Activated T-cell treated with anti-CD3 and anti-CD28 coated beads for 1 hour (primary cell): ENCODE results near the gene ZNF286A.
"Not testable (repeated sequence)": the region's sequence is repeated elsewhere in the genome, so short reads cannot be mapped to it uniquely, and the experiment has no call there.

Experiments used
- DNase-seq: peaks from one replicate; pipeline ENCODE4 v3.0.0-alpha.2; 2020; ENCODE audit warnings: low read depth

ZNF286A gene

DNA sequence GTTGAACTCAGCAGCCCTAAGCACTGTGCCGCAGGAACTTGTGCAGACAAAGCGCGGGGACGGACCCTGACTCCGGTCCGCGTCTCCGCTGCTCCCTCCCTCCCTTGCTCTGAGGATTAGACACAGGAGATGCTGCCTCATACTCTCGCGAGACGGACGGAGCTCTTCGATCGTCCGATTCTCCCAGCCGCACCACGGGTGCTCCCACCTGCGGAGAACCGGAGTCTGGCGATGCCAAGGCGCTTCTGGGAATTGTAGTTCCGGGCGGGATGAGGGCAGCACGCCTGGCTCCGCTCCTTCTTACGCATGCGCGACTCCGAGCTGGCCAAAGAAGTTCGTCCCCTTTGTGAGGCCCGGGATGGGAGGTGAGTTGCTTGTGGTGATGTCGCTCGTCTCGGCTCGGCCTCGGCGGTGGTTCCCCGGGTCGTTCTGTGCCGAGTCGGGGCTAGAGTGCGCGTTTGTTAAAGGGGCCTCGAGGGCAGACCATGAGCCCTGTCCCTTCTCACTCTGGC, at the start of gene ZNF286A:
TSS of gene ZNF286A (plus strand) at position 340 of the 512 bp plus-strand sequence. CDS start 578 bp downstream, outside the sequence.
- DNase-seq: peak; percentile 85

DNA sequence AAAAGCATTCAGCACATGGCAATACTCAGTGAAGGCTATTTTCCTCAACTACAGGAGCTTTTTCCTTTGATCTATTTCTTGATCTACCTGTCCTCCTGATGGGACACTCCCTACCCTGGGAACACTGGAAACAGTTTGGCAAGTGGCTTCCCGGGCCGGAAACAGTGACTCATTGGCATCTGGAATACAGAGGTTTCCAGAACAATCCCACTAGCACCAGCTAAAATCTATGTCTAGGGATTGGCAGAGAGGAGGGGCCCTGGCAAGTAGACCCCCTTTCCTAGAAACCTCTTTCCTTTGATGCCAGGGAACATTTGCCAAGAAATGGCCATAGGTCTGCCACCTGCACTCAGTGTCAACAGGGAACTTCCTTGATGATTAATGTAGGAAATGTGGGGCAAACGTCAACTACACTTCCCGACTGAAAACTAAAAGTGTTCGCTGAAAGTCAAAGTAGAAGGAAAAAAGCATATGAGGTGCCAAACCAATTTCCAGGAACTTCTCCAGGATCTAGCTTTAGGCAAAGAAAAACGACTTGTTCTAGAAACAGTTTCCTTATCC, 49.6 kb upstream of the ZNF286A start:
- no peak for DNase-seq

DNA sequence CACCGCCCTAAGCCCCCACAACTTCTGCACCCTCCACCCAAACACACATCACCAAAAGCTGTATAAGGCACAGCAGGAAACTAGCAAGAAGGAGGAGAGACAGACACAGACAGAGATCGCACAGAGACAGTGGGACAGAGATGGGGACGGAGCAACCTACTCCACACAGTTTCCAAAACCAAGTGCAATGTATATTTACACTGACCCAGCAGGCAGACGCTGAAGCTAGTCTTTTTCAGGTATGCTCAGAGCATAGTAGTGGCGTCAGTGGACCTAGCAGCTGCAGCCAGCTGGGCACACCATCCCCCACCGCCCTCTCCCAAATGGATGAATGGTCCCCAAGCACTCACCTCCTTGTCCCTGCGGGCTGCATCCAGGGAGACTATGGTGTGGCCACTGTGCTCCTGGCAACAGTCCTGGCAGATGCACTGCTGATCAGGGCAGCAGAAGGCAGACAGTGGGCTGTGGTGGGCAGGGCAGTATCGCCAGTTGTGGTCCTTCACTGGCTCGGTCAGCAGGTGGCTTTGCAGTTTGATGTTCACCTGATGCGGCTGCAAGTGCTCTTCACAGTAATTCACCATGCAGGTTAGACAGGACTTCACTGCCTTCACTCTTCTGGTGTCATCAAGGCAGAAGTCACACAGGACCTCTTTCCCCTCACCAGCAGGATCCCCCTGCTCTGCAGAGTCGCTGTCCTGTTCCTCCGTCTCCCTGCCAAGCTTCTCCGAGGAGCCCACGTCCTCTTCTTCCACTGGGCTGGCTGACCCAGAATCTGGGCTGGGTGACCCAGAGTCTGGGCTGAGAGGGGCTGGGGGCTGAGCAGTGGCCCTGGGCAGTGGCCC, 48.6 kb upstream of the ZNF286A start:
- no peak for DNase-seq

DNA sequence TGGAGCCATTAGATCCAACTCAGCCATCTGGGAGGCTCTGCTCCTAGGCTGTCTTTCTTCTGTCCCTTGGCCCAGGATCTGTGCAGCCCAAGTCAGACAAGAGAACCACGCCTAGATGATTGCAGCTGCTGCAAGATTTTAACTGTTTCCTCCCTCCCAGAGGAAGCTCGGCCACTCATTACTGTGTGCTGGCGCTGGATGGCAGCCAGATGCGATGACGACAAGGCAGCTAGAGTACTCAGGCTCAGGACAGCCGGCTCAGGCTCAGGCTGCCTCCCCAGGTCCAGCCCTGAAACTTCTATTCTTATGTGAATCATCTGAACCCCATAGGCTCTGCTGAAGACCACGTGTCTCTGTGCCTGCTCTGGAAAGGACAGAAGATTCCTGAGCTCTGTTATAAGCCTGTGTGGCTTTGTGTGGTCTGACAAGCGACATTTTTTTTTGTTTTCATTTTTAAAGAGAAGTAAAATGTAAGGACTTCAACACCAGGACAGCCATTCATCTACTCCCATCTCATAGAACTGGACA, 47.9 kb upstream of the ZNF286A start:
- DNase-seq: no peak

DNA sequence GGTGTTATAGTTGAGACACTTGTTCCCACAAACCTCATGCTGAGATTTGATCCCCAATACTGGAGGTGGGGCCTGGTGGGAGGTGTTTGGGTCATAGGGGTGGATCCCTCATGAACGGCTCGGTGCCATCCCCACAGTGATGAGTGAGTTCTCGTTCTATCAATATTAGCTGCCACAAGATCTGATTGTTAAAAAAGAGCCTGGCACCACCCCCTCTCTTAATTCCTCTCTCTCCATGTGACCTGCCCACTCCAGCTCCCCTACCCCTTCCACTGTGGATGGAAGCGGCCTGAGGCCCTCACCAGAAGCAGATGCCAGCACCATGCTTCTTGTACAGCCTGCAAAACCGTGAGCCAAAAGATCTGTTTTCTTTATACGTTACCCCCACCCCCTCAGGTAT, 46.6 kb upstream of the ZNF286A start:
- DNase-seq: no peak

DNA sequence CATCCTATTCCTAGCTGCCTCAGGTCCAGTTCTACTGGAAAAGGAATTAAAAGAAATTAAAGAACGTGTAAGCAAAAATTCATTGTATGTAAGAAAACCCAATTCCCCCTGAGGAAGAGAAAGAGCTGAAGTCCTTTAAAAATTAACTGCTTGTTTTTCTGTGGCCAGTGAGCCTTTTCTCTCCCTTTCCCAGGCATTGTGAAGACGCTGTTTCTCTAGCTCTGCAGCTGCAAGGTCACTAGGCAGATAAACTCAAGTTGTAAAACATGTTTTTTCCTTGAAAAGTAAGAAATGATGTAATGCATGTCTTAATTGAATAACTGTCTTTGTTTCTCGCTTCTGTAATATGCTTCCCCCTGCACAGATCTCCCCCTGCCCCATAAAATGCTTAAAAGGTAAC, 45.2 kb upstream of the ZNF286A start:
- DNase-seq: not testable (repeated sequence)

DNA sequence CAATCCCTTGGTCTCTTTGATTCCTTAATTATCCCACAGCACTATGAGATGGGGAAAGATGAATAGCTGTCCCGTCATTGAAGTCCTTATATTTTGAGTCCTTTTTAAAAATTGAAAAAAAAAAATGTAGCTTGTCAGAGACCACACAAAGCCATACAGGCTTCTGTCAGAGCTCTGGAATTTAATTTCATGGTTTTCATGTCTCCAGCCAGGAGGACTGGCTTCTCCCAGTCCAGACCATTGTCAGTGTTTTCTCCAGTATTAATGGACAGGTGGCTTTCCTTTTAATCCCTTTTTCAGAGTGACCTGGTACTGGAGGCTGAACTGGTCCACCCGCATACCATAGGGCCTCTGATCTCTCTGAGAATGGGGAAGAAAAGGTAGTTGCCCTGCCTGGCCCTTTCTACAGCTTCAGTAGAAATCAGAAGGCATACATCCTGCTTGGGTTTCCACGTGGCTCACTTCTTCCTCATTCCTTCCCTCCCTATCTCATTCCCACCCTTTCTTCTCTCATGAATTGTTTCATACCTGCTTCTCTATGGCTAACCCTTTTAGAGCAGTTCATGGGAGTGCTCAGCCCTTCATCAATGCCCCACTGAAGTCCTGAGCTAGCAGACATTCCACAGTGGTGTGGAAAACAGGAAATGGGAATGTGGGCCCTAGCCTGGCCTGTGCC, 44.5 kb upstream of the ZNF286A start:
- DNase-seq: no peak

DNA sequence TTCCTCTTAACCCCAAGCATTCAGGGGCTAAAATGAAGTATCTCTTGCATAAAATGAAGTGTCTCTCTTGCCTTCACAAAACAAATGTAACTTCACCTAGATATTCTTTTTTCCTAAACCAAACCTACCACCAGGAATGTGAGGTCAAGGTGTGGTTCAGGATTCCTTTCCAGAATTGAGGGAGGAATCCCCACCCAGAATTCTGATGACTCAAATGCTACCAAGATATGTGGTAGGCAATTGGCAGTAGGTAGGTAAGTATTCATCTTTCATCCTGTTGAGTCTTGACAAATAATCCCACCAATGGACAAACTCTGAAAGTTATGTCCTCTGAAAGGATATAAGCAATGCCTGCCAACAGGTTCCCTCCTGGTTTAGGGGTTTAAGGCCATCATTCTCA, 41.7 kb upstream of the ZNF286A start:
- DNase-seq: no peak

DNA sequence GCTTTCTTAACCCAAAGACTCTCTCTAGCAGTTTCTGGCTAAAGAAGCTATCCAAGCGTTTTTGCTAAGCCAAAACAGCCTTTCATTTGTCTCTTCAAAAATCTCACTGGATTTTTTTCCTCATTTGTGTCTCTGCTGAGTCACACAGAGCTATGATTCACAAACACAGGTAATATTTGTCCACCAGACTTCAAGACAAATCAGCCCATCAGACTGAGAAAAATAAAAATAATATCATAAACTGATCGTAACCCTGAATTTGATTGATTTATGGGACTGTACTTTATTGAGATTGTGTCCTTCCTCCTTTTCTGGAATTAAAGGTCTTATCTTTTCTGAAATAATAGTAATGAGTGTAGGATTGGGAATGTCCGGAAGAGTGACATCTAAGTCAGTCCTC, 41.3 kb upstream of the ZNF286A start:
- no peak for DNase-seq

DNA sequence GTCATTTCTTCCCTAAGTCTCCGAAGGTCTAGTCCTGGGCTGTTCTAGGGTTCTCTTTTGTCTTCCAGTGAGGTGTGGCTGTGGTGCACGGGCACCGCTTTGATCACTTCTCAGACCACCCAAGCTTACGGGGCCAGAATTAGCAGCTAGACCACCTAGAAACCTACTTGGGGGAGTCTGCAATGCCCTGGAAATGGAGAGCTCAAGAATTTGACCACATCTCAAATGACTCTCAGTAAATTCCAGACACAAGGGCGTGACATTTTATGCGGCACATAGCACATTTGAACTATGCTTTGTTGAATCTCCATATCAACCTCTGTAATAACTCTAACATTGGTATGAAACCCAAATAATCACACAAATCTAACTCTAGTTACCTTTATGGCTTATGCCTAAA, 40.3 kb upstream of the ZNF286A start:
- DNase-seq: no peak

DNA sequence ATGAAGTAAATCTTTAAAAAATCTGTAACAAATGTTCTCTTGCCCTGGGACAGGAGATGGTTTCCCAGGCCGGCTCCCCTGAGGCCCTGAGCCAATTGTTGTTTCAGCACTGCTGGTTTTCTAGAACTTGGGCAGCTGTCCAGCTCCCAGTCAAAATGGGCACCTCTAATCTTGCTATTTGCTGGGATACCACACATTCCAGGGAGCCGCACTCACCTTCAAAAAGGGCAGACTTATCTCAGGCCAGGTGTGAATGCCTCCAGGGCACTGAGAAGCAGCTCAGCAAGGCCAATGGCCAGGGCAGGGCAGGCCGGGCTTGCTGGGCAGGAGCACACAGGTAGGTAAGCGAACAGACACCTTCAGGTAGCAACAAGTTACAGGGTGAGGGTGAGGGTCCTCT, 39.9 kb upstream of the ZNF286A start:
- DNase-seq: no peak

DNA sequence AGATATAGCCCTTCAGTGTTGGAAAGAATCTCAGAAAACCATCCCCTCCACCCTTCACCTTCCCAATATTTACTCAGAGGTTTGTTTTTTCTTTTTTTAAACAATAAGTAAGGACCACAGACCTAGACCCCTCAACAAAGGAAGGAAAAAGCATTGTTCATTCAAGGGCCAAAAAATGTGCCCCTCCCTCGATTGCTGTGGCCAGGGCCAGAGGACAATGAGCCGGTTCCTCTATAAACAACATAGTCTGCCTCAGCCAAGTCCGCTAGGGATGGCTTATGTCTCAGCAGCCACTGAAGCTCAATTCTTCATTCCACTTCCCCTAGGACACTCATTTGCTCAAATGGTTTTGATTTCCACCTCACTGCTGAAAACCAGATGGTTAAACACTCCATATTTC, 39.5 kb upstream of the ZNF286A start:
- DNase-seq: no peak

DNA sequence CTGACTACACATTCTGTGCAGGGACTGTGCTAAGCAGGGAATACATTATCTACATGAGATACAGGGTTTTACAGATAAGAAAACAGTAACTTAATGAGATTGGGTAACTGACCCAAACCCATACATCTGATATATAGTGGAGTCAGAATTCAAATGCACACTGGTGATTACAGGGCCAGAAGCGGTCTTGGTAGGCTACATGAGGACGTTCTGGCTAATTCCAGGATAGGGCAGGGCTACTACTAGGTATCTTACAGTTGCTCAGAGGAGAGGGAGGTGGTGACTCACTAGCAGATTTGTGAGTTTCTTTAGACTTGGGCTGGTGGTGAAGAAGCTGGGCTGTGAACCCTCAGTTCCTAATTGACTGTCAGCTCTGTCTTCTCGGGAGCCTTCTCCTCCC, 36.9 kb upstream of the ZNF286A start:
- DNase-seq: no peak

DNA sequence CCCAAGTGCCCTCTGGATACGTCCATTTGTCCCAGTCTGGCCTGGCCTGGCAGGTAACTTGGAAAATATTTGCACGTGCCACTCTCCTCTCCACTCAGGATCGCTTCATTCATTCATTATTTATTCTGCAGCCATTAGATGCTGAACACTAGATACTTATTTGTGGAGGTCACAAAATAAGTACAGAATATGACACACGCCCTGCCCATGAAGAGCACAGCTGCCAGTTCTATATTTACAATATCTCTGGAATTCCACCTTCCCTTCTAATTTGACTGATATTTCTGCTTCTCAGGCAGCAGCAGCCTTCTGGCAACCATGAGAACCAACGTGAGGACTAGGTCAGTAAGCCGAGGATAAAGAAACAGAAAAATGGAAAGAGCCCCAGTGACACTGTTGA, 36.4 kb upstream of the ZNF286A start:
- DNase-seq: no peak

DNA sequence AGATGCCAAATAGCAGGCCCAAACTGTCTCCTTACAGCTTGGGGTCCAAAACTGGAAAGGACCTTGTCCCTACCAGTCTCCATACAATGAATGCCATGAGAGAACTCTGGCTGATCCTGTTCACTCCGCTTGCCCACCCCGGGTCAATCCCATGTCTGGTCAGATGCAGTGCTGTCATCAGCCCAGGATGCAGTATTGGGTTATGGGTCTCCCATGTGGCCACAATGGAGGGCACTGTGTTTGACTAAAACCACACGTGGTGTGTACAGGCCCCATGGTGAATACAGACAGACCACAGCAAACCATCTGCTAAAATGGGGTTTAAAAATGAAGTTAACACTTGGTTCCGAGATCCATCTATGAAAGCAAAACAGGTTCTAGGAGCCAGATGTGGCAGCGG, 35.9 kb upstream of the ZNF286A start:
- no peak for DNase-seq

DNA sequence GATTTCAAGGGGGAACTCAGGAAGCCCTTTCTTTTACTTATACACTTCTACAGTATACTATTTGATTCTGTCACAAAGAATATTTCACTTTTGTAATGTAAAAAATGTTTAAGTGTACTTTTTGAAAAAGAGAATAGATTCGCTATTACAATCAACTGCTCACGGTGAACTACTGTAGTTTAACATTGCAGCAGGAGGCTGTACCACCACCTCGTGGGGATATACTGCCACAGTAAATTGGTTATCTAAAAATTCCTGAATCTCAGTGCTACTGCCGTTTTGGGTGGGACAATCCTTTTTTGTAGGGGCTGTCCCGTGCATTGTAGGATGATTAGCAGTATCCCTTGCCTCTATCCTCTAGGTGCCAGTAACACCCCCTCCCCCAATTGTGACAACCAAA, 30.0 kb upstream of the ZNF286A start:
- not testable (repeated sequence) for DNase-seq

DNA sequence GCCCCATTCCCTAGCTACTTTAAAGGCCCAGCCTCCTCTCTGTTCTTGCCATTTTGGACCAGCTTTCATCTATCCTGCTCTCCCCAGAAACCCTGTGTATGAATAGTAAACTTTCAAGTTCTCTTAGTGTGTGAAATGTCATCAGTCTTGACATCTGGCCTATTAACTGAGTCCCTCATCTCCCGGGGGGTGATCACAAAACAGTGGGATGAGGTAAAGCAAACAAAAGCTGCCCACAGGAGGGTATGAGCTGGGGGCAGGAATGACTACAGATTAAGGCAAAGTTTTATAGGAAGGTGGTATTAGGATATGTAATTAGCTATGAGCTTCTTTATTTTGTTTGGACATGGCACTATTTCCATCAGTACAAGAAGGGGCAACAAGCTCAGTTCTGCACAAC, 24.9 kb upstream of the ZNF286A start:
- not testable (repeated sequence) for DNase-seq

DNA sequence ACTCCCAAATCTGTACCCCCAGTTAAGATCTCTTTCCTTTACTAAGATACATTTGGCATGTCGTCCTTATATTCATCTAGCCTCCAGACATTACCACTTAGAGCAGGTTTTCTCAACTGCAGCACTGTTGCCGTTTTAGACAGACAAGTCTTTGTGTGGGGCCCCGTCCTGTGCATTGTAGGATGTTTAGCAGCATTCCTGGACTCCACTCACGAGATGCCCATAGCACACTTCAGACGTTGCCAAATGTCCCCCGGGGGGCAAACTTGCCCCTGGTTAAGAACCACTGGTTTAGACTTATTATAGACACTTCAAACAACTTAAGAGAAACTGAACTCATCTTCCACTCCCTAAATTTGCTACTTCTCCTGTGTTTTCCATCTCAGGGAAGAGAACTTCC, 23.6 kb upstream of the ZNF286A start:
- not testable (repeated sequence) for DNase-seq

DNA sequence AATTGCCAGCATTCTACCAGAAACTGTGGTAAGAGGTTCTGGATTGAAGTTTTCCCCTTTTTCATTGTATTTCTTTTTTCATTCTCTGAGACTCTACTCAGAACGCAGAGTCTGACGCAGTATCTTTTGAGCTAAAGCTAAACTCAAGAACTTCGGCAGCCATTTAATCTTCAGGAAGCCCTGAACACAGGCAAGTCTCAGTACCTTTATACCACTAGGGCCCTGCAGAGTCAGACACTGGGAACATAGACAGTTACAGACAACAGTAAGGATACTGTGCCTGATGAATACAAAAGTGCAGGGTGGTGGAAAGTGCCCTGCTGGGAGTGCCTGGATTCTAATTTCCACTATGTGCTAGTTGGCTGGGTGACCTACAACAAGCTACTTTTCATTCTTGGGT, 16.4 kb upstream of the ZNF286A start:
- not testable (repeated sequence) for DNase-seq

DNA sequence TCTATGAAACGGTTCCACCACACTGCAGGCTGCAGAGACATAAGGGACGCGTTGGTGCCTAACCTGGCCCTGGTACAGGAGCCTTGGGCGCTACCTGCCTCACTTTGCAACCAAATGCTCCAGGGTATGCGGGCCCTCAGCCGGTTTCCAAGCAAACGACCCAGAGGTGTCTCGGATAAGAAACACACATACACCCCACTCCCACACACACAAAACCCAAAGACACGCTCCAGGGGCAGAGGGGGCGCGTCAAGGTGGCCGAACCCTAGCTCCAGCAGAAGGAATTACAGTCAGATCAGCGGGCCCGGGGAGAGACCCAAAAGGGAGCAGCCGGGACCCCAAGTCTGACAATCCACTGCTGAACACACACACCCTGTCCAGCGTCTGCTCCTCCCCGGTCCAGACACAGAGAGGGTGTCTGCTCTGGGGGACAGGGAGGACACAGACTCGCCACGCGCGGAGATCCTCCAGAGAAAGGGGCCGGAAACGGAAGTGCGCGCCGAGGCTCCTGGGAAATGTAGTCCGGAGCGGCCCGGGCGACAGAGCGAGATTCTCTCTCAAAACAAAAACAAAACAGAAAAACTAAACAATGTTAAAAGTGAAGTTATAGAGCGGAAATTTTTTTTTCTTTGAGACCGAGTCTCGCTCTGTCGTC, 15.6 kb upstream of the ZNF286A start, which contains the start of gene TRIM16:
TSS of gene TRIM16 (minus strand) at position 488 of the 655 bp plus-strand sequence. CDS start 32,702 bp downstream, outside the sequence.
- DNase-seq: peak; percentile 70

DNA sequence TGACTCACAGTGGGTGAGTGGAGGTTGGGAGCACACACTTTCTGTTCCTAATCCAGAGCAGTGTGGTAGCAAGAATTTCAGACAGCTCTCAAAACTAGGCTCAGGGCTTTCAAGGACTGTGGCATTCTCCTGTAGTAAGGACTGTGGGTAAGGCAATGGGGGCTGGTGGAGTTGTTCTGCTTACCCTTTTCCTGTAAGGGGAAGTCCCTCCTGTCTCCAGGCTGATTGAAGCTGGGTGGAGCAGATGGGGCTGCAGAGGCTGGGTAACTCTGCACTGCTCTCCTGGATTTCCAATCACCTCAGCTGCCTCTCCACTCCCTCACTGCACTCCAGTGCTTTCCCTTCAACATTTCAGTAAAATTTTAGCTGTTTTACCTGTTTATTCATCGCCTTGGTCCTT, 12.1 kb upstream of the ZNF286A start:
- not testable (repeated sequence) for DNase-seq

DNA sequence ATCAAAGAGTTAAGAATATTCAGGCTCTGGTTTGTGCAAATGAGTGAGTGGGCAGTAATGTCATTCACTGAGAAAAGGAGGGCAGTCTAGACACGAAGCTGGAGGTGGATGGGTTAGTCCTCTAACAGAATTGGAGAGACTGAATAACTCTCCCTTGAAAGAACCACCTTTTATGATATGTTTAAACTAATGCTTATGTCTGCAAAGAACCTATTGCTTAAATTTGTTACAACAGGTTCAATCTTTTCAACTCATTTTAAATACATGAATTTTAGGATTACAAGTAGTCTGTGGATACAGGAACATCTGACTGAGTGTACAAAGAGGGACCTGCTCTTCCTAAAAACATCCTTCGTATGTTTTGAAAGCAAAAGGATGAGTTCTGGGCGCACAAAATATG, 585 bp upstream of the ZNF286A start:
- DNase-seq: not testable (repeated sequence)
